BE2C (cell line): ENCODE data around the gene FLVCR2.

Source experiments
- DNase-seq: peaks from one replicate; pipeline ENCODE4 v3.0.0-alpha.2; 2020
- H3K27me3 ChIP-seq: fragments of 250-450 bp; sonication (Bioruptor Pico); 2 replicates; pipeline ENCODE4 v1.5.1; 2020; ENCODE audit warnings: mild to moderate bottlenecking
- H3K36me3 ChIP-seq: fragments of 250-450 bp; sonication (Bioruptor Pico); 2 replicates; pipeline ENCODE4 v1.5.1; 2020; ENCODE audit warnings: mild to moderate bottlenecking
- H3K4me1 ChIP-seq: fragments of 250-450 bp; sonication (Bioruptor Pico); 2 replicates; pipeline ENCODE4 v1.5.1; 2020
- H3K4me3 ChIP-seq: 2 replicates; pipeline ENCODE4 v1.5.1; 2011; ENCODE audit warnings: low read depth, low read length
- H3K9me3 ChIP-seq: fragments of 250-450 bp; sonication (Bioruptor Pico); 2 replicates; pipeline ENCODE4 v1.5.1; 2020
- CTCF ChIP-seq: IDR thresholded peaks from 2 replicates; pipeline ENCODE4 v1.5.1; 2012; ENCODE audit warnings: mild to moderate bottlenecking, low read depth, low read length

Gene FLVCR2

GRCh38 chr14:75535164-75535898 is 43.1 kb upstream of the FLVCR2 start:
- no peak for DNase-seq
- no peak overlapping the region for H3K4me3 ChIP-seq

GRCh38 chr14:75537071-75537470 is 41.3 kb upstream of the FLVCR2 start:
- no peaks in the 10 kb centered on the region for H3K36me3 ChIP-seq
- H3K9me3 ChIP-seq, result no peaks in the 10 kb centered on the region
- H3K4me1 ChIP-seq, result no peaks in the 10 kb centered on the region
- TF ChIP-seq CTCF, result no peak
- no peak for DNase-seq
- no peak overlapping the region for H3K4me3 ChIP-seq
- no peaks in the 10 kb centered on the region for H3K27me3 ChIP-seq

More at GRCh38 chr14:75535164-75535898, 43.1 kb upstream of the FLVCR2 start:
- no peaks in the 10 kb centered on the region for H3K4me1 ChIP-seq
- H3K9me3 ChIP-seq, result no peaks in the 10 kb centered on the region
- H3K36me3 ChIP-seq, result no peaks in the 10 kb centered on the region
- no peaks in the 10 kb centered on the region for H3K27me3 ChIP-seq
- TF ChIP-seq CTCF, result no peak

- TF ChIP-seq CTCF, result no peak
Measured at GRCh38 chr14:75539162-75539560, 39.3 kb upstream of the FLVCR2 start.

GRCh38 chr14:75539561-75540478 is 38.6 kb upstream of the FLVCR2 start:
- DNase-seq, result no peak
- no peak for TF ChIP-seq CTCF
- no peaks in the 10 kb centered on the region for H3K9me3 ChIP-seq
- H3K36me3 ChIP-seq, result no peaks in the 10 kb centered on the region
- no peaks in the 10 kb centered on the region for H3K27me3 ChIP-seq
- no peak overlapping the region for H3K4me3 ChIP-seq
- H3K4me1 ChIP-seq, result no peaks in the 10 kb centered on the region

More at GRCh38 chr14:75539162-75539560, 39.3 kb upstream of the FLVCR2 start:
- Histone ChIP-seq H3K4me1 (no peaks in the 10 kb centered on the region), H3K9me3 (no peaks in the 10 kb centered on the region), H3K27me3 (no peaks in the 10 kb centered on the region), H3K36me3 (no peaks in the 10 kb centered on the region), H3K4me3 (no peak overlapping the region)
- no peak for DNase-seq

GRCh38 chr14:75540479-75540851 is 38.0 kb upstream of the FLVCR2 start:
- Histone ChIP-seq H3K36me3 (no peaks in the 10 kb centered on the region), H3K4me1 (no peaks in the 10 kb centered on the region), H3K27me3 (no peaks in the 10 kb centered on the region), H3K4me3 (no peak overlapping the region), H3K9me3 (no peaks in the 10 kb centered on the region)
- no peak for TF ChIP-seq CTCF
- no peak for DNase-seq
